HG03571 (cell line): ENCODE data around the gene PTGFRN.
"Not testable (repeated sequence)": the region's sequence is repeated elsewhere in the genome, so short reads cannot be mapped to it uniquely, and the experiment has no call there.

Source experiments
- ATAC-seq: cut with Tn5 transposase; IDR thresholded peaks from one replicate; pipeline ENCODE4 v1.9.1; 2021; ENCODE audit not compliant: unreplicated experiment

Gene PTGFRN

GRCh38 chr1:116909512-116910378 lies at the start of gene PTGFRN:
TSS of gene PTGFRN (plus strand) at chr1:116909916. CDS start at chr1:116910204, 288 bp downstream.
- ATAC-seq: no peak

DNA sequence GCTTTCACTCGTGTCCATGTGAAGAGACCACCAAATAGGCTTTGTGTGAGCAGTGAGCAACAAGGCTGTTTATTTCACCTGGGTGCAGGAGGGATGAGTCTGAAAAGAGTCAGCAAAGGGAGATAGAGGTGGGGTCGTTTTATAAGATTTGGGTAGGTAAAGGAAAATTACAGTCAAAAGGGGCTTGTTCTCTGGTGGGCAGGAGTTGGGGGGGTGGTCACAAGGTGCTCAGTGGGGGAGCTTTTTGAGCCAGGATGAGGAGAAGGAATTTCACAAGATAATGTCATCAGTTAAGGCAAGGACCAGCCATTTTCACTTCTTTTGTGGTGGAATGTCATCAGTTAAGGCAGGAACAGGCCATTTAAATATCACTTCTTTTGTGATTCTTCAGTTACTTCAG lies 49.5 kb upstream of the PTGFRN start:
- not testable (repeated sequence) for ATAC-seq

DNA sequence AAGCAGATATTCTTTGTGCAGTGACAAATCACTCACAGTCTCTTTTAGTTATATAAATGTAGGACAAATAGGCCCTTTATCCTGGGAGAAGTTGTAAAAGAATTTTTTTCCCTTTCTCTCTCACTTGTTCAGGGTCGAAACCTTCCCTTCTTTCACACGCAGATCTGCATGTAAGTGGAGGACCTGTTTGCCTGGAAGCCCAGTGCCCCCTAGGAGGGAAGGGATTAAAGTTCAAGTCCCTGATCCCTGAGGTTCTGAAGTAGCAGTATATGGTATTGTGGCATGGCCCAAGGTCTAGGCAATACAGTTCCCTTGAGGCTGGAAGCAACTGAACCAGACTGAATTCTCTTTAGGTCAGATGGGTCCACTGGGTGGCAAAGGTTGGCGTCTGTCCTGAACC lies 48.6 kb upstream of the PTGFRN start:
- ATAC-seq: no peak

- ATAC-seq: not testable (repeated sequence)
These were observed 46.7 kb upstream of the PTGFRN start for GRCh38 chr1:116863031-116863430.

DNA sequence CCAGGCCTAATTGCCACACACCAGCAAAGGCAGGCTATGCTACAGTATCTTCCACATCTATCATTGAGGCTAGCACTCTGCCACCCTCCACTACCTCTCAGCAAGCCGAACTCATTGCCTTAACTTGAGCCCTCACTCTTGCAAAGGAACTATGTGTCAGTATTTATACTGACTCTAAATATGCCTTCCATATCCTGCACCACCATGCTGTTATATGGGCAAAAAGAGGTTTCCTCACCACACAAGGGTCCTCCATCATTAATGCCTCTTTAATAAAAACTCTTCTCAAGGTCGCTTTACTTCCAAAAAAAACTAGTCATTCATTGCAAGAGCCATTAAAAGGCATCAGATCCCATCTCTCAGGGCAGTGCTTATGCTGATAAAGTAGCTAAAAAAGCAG lies 43.2 kb upstream of the PTGFRN start:
- not testable (repeated sequence) for ATAC-seq

DNA sequence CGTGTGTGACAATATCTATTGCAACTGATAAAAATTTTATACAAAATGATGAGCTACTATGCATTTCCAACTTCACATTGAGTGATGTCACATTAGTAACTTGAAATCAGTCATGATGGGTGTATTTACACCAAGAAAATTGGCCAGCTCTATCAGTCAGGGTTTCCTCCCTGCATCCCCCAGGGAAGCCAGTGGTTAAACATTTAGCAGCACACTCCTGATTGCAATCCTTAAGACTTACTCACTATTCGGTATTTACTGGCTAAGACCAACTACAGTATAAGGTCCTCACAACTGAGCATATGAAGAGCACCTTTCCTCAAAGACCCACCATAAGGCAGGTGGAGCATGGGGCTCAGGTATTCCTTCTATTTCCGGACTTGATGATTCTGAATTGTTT lies 41.3 kb upstream of the PTGFRN start:
- no peak for ATAC-seq

DNA sequence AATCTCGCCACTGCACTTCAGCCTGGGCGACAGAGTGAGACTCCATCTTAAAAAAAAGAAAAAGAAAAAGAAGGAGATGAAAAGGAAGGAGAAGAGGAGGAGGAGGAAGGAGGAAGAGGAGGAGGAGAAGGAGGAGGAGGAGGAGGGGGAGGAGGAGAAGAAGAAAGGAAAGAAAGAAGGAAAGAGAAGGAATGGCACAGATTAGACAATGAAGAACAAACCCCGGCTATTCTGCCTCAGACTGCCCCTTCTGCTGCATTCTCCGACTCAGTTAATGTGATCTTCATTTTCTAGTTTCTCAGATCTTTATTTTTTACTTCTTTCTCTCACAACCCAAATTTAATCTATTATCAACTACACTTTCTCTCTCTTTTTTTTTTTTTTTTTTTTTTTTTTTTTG lies 40.1 kb upstream of the PTGFRN start:
- no peak for ATAC-seq

GRCh38 chr1:116870300-116870699 lies 39.4 kb upstream of the PTGFRN start:
- ATAC-seq: no peak

DNA sequence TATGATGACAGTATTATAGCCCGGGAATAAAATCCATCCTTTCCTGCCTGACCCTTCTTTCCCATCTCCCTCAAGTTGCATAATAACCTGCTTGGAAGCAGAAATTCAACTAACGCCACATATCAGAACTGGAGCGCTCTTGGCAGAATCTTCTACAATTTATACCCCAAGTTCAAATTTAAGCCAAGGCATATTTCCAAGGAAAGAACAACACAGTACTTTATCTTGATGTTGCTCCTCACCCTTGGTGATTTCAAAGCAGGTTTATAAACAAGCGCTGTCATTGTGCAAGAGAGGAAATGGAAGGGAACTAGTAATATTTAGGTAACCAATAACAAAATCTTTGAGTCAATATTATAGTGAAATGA lies 38.0 kb upstream of the PTGFRN start:
- no peak for ATAC-seq

- ATAC-seq: no peak
These were observed 35.9 kb upstream of the PTGFRN start for GRCh38 chr1:116873680-116874271.

- ATAC-seq: no peak
These were observed 34.9 kb upstream of the PTGFRN start for GRCh38 chr1:116874733-116875249.

GRCh38 chr1:116875391-116875790 lies 34.3 kb upstream of the PTGFRN start:
- no peak for ATAC-seq

GRCh38 chr1:116875946-116876345 lies 33.8 kb upstream of the PTGFRN start:
- ATAC-seq: not testable (repeated sequence)

GRCh38 chr1:116877141-116877818 lies 32.4 kb upstream of the PTGFRN start:
- no peak for ATAC-seq

DNA sequence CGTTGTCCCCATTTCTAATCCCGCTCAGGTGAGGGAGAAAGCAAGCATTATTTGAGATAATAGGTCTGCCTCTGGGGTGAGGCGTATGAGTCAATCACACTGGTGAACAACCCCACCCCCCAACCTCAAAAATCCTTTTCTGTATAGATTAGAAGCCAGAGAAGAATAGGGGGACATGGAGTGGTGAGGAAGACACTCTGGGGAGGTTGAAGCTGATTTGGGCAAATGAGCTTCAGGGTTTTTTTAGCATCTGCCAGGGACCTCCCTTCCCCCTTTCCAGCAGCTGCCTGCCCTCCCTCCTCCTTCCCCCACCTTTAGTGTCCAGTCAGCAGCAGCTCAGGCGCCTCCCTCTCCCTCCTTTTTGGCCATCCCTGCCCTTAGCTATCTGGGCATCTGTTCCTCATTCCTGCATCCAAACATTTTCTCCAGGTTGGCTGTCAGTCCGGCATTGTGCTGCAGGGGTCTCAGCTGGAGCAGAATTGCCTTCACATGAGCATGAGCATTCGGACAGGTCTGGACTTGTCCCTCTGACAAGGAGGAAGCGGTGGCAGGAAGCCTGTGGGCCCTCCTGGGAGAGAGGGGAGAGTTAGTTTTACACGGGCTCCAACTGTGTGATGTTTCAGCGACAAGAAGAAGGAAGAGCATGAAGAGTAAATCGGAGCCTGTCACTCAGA lies 30.8 kb upstream of the PTGFRN start:
- peak; percentile 55 for ATAC-seq

- ATAC-seq: no peak
These were observed 30.1 kb upstream of the PTGFRN start for GRCh38 chr1:116879478-116880133.

- ATAC-seq: no peak
These were observed 28.8 kb upstream of the PTGFRN start for GRCh38 chr1:116880917-116881316.

DNA sequence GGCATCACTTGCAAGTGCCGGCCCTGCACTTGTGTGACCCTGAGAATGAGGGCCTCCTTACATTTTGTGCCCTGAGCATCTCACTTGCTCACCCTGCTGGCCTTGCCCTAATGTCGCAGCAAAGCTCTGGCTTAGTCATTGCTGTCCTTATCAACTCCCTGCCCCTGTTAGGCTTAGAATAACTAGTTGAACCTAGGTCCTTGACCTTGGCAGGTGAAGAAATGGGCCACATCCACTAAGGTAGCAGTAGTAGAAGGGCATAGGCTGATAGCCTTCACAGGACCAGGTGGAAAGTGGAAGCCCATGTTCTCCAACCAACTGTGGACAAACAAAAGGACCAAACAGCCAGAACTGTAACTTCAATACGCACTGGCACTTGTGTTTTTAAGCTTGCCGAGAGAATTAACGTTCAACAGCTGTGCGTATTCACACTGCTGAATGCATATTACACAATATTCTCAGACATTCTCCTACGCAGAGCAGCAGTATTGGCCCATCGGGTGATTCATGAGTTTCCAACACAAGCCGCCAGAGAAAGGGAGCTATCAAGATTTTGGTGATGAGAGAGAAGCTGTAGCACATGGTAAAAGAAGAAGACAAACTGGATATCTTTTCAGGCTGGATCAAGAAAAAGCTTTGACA lies 27.7 kb upstream of the PTGFRN start:
- ATAC-seq: no peak

DNA sequence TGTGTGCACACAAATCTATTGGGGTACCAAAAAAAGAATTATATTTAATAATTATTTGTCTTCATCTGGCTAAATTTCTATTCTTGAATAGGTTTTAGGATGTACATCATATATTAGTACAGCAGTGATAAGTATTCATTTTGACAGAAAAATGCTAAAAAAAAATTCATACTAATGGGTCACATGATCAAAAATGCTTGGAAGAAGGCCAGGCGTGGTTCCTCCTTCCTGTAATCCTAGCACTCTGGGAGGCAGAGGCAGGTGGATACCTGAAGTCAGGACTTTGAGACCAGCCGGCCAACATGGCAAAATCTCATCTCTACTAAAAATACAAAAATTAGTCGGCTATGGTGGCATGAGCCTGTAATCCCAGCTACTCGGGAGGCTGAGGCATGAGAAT lies 26.9 kb upstream of the PTGFRN start:
- ATAC-seq: no peak

- ATAC-seq: no peak
These were observed 23.3 kb upstream of the PTGFRN start for GRCh38 chr1:116886291-116886878.
